ENCODE data around the gene KCNMA1. TPM values are rescaled to one million over a fixed set of nuclear protein-coding genes. Genes with fewer than 3 reads are reported as not detected.

The KCNMA1 gene
- total RNA-seq, 4 donors from 2014 or later, result 146 to 300 (median 265) TPM

DNA sequence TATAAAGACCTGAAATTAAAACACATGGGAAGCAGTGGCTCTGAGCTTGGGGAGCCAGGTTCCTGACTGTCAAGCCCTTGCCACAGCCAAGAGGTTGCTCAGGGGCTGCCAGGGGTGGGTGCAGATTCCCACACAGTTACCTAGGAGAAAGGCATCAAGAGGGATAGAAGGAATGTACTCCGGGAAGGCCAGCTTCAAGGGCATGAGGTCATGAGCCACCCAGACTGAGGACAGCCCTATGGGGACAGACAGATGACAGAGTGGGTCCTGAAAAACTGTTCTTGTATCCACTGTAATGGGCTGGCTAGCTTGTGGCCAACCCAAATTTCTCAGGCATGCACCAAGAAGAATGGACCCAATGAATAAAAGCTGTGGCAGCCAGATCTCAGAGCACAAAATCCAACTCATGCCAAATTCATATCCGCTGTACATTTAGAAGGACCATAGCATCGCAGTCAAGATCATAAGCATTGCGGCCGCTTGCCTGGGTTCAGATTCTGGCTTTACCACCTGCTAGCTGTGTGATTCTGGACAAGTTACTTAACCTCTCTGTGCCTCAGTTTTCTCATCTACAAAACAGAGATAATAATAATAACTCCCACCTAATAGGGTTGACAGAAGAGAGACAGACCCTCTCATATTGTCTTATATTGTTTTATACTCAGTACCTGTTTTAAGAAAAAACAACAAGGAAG lies 44.9 kb upstream of the KCNMA1 start:
- H3K36me3 ChIP-seq, result no peaks in the 10 kb centered on the region
- no peaks in the 10 kb centered on the region for H3K4me1 ChIP-seq
- intact Hi-C loops (cut with DNase I), result no loop called here
- WGBS, result 94% methylated on average over 5 of the region's 5 CpGs
- H3K9me3 ChIP-seq, result no peaks in the 10 kb centered on the region
- TF ChIP-seq POLR2A (IDR thresholded peaks at IDR 0.05; ENCODE audit: low read depth) (no peak), CTCF (IDR thresholded peaks at IDR 0.05) (no peak), POLR2AphosphoS5 (IDR thresholded peaks at IDR 0.05) (no peak), EP300 (IDR thresholded peaks at IDR 0.05) (no peak)
- no peak overlapping the region for H3K27ac ChIP-seq (replicated peaks in 1 of 4)
- H3K4me3 ChIP-seq, result no peak overlapping the region
- peaks cover 0 to 3% (median 0%) of the 10 kb centered on the region in 4 donors for H3K27me3 ChIP-seq
- DNase-seq (ENCODE audit: extremely low spot score), result peak; percentile 79

- 77% methylated on average over 6 of the region's 6 CpGs for WGBS
- intact Hi-C loops (cut with DNase I), result no loop called here
- Histone ChIP-seq H3K36me3 (no peaks in the 10 kb centered on the region), H3K9me3 (no peaks in the 10 kb centered on the region), H3K27me3 (no peaks in the 10 kb centered on the region), H3K4me3 (no peak overlapping the region), H3K4me1 (no peaks in the 10 kb centered on the region), H3K27ac (replicated peaks in 1 of 4) (no peak overlapping the region)
- TF ChIP-seq POLR2AphosphoS5 (IDR thresholded peaks at IDR 0.05), result no peak
- TF ChIP-seq EP300 (IDR thresholded peaks at IDR 0.05), result no peak
- TF ChIP-seq CTCF (IDR thresholded peaks at IDR 0.05), result no peak
- no peak for TF ChIP-seq POLR2A (IDR thresholded peaks at IDR 0.05; ENCODE audit: low read depth)
- DNase-seq (ENCODE audit: extremely low spot score), result peak; percentile 72
Measured at GRCh38 chr10:77681839-77682238, 44.2 kb upstream of the KCNMA1 start.

DNA sequence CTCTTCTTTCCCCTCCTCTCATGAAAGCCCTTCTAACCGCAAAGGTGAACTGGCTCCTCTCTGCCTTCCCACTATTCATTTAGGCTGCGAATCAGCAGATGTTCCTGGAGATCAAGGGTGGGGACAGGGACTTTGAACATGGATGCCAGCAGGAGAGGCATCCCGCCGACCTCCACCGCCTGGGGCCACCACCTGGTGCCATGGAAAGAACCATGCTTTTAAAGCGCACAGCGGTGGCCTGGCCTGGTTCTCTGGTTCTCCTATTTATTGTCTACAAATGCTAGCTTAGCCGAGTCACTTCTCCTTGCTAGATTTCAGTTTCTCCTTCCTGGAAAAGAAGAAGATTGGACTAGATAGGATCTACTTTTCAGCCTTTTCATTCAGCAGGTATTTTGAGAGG lies 43.2 kb upstream of the KCNMA1 start:
- H3K9me3 ChIP-seq, result no peaks in the 10 kb centered on the region
- 97% methylated on average over 8 of the region's 8 CpGs for WGBS
- H3K27me3 ChIP-seq, result no peaks in the 10 kb centered on the region
- no peaks in the 10 kb centered on the region for H3K36me3 ChIP-seq
- intact Hi-C loops (cut with DNase I), result no loop called here
- no peak for DNase-seq (ENCODE audit: extremely low spot score)
- H3K27ac ChIP-seq (replicated peaks in 1 of 4), result no peak overlapping the region
- TF ChIP-seq POLR2A (IDR thresholded peaks at IDR 0.05; ENCODE audit: low read depth), result no peak
- no peaks in the 10 kb centered on the region for H3K4me1 ChIP-seq
- H3K4me3 ChIP-seq, result no peak overlapping the region

GRCh38 chr10:77680065-77680464 lies 42.5 kb upstream of the KCNMA1 start:
- no peak overlapping the region for H3K27ac ChIP-seq (replicated peaks in 1 of 4)
- no peaks in the 10 kb centered on the region for H3K9me3 ChIP-seq
- intact Hi-C loops (cut with DNase I), result no loop called here
- no peak for DNase-seq (ENCODE audit: extremely low spot score)
- no peak overlapping the region for H3K4me3 ChIP-seq
- no peaks in the 10 kb centered on the region for H3K36me3 ChIP-seq
- no peaks in the 10 kb centered on the region for H3K27me3 ChIP-seq
- H3K4me1 ChIP-seq, result no peaks in the 10 kb centered on the region
- TF ChIP-seq CTCF (IDR thresholded peaks at IDR 0.05) (no peak), POLR2A (IDR thresholded peaks at IDR 0.05; ENCODE audit: low read depth) (no peak), EP300 (IDR thresholded peaks at IDR 0.05) (no peak), POLR2AphosphoS5 (IDR thresholded peaks at IDR 0.05) (no peak)
- WGBS, result 80% methylated on average over 3 of the region's 3 CpGs

GRCh38 chr10:77679217-77679616 lies 41.6 kb upstream of the KCNMA1 start:
- DNase-seq (ENCODE audit: extremely low spot score), result peak; percentile 34
- WGBS, result 81% methylated on average over 5 of the region's 5 CpGs
- Histone ChIP-seq H3K4me1 (no peaks in the 10 kb centered on the region), H3K36me3 (no peaks in the 10 kb centered on the region), H3K9me3 (no peaks in the 10 kb centered on the region), H3K4me3 (no peak overlapping the region), H3K27me3 (no peaks in the 10 kb centered on the region), H3K27ac (replicated peaks in 1 of 4) (no peak overlapping the region)
- TF ChIP-seq POLR2A (IDR thresholded peaks at IDR 0.05; ENCODE audit: low read depth) (no peak), EP300 (IDR thresholded peaks at IDR 0.05) (no peak), POLR2AphosphoS5 (IDR thresholded peaks at IDR 0.05) (no peak), CTCF (IDR thresholded peaks at IDR 0.05) (no peak)
- intact Hi-C loops (cut with DNase I), result no loop called here
